ENCODE results near the gene PRELID2. TPM values are rescaled to one million over a fixed set of nuclear protein-coding genes. Genes with fewer than 3 reads are reported as not detected.
A peak's percentile ranks its signal among the peaks of the same experiment; 100 is the strongest.

The PRELID2 gene
- total RNA-seq, 1 donor from 2014 or later = 23.5 TPM

- intact Hi-C loops (cut with DNase I) = loop anchor here (5.0 kb wide), 3 partner anchors 107 to 1623 kb away; partner anchors contain the start of gene SH3RF2
- H3K27me3 ChIP-seq = no peaks in the 10 kb centered on the region
- no peak for DNase-seq (ENCODE audit: low spot score in 2 of 2)
- TF ChIP-seq CTCF (IDR thresholded peaks at IDR 0.05) = no peak
- no peak overlapping the region for H3K4me3 ChIP-seq
- peak overlapping the region in 1 of 2 donors; percentile 36 for H3K27ac ChIP-seq
- no peaks in the 10 kb centered on the region for H3K36me3 ChIP-seq
- H3K4me1 ChIP-seq = peaks cover 0 to 18% of the 10 kb centered on the region in 2 donors
- H3K9me3 ChIP-seq = no peaks in the 10 kb centered on the region
Observed at GRCh38 chr5:145829708-145830361, 5.3 kb downstream of the PRELID2 start.

- H3K27me3 ChIP-seq = no peaks in the 10 kb centered on the region
- intact Hi-C loops (cut with DNase I) = no loop called here
- TF ChIP-seq CTCF (IDR thresholded peaks at IDR 0.05) = no peak
- H3K9me3 ChIP-seq = no peaks in the 10 kb centered on the region
- H3K27ac ChIP-seq = no peak overlapping the region
- no peak for DNase-seq (ENCODE audit: low spot score in 2 of 2)
- H3K4me1 ChIP-seq = peaks cover 0 to 12% of the 10 kb centered on the region in 2 donors
- H3K4me3 ChIP-seq = no peak overlapping the region
- no peaks in the 10 kb centered on the region for H3K36me3 ChIP-seq
Observed at GRCh38 chr5:145826895-145827674, 8.1 kb downstream of the PRELID2 start.

- TF ChIP-seq CTCF (IDR thresholded peaks at IDR 0.05) = peak; percentile 34 to 79 (median 57)
- intact Hi-C loops (cut with DNase I) = no loop called here
- no peak for DNase-seq (ENCODE audit: low spot score in 2 of 2)
- H3K4me3 ChIP-seq = no peak overlapping the region
- no peaks in the 10 kb centered on the region for H3K27me3 ChIP-seq
- no peak overlapping the region for H3K27ac ChIP-seq
- no peaks in the 10 kb centered on the region for H3K9me3 ChIP-seq
- no peaks in the 10 kb centered on the region for H3K36me3 ChIP-seq
- H3K4me1 ChIP-seq = peaks cover 0 to 3% of the 10 kb centered on the region in 2 donors
Observed at GRCh38 chr5:145825751-145826180, 9.4 kb downstream of the PRELID2 start.

GRCh38 chr5:145824040-145824439 is 11.1 kb downstream of the PRELID2 start:
- Histone ChIP-seq H3K9me3 (no peaks in the 10 kb centered on the region), H3K27me3 (no peaks in the 10 kb centered on the region), H3K36me3 (peaks cover 0 to 3% of the 10 kb centered on the region in 2 donors), H3K4me1 (no peaks in the 10 kb centered on the region), H3K27ac (no peak overlapping the region), H3K4me3 (no peak overlapping the region)
- no peak for TF ChIP-seq CTCF (IDR thresholded peaks at IDR 0.05)
- DNase-seq (ENCODE audit: low spot score in 2 of 2) = no peak
- intact Hi-C loops (cut with DNase I) = no loop called here

GRCh38 chr5:145818604-145819003 is 16.5 kb downstream of the PRELID2 start:
- intact Hi-C loops (cut with DNase I) = no loop called here
- no peaks in the 10 kb centered on the region for H3K4me1 ChIP-seq

More at GRCh38 chr5:145818604-145819003, 16.5 kb downstream of the PRELID2 start:
- Histone ChIP-seq H3K36me3 (peaks cover 0 to 22% of the 10 kb centered on the region in 2 donors), H3K4me3 (no peak overlapping the region), H3K27ac (no peak overlapping the region), H3K27me3 (no peaks in the 10 kb centered on the region), H3K9me3 (no peaks in the 10 kb centered on the region)
- DNase-seq (ENCODE audit: low spot score in 2 of 2) = no peak
- no peak for TF ChIP-seq CTCF (IDR thresholded peaks at IDR 0.05)

Data from ascending aorta (tissue), 2 donors.